ENCODE results near the gene INPP4B. TPM values are rescaled to one million over a fixed set of nuclear protein-coding genes. Genes with fewer than 3 reads are reported as not detected.

Gene INPP4B
- total and polyA plus RNA-seq, 2 experiments from 2014 or later, result 20.3 to 27.5 TPM

- no peak overlapping the region for H3K4me3 ChIP-seq
- H3K9ac ChIP-seq, result no peak overlapping the region
- H3K9me2 ChIP-seq (ENCODE audit: insufficient read depth), result no peaks in the 10 kb centered on the region
- H3K9me3 ChIP-seq (ENCODE audit: low read depth), result no peaks in the 10 kb centered on the region
- H3K4me1 ChIP-seq (ENCODE audit: insufficient read depth), result peaks cover 18% of the 10 kb centered on the region; the same call in 1 of the 2 replicates
- in situ Hi-C loops (cut with MboI), result no loop called here
- no peak for DNase-seq
- H4K20me1 ChIP-seq (ENCODE audit: insufficient read depth), result no peaks in the 10 kb centered on the region
- no peaks in the 10 kb centered on the region for H3K36me3 ChIP-seq (ENCODE audit: low read depth)
- H3K27ac ChIP-seq, result no peak overlapping the region
- TF ChIP-seq EZH2 (IDR thresholded peaks at IDR 0.05; ENCODE audit: insufficient read depth, poor library complexity, severe bottlenecking), result no peak
- no peak for TF ChIP-seq EZH2phosphoT487 (IDR thresholded peaks at IDR 0.05; ENCODE audit: insufficient read depth, low read depth)
- H3F3A ChIP-seq (ENCODE audit: insufficient read depth), result 0 out of 2 replicates have a peak, but pooled peaks cover 7% of the 10 kb centered on the region
- H2AFZ ChIP-seq, result no peak overlapping the region
- no peak overlapping the region for H3K4me2 ChIP-seq (ENCODE audit: unreplicated experiment)
- no peaks in the 10 kb centered on the region for H3K79me2 ChIP-seq (ENCODE audit: insufficient read depth)
- 95 to 100% methylated on average over 3 of the region's 3 CpGs for WGBS, 2 experiments (ENCODE audit: low coverage in 1 of 2, low lambda C conversion rate in 2 of 2, missing lambda C conversion rate in 2 of 2)
- H3K27me3 ChIP-seq (replicated peaks; ENCODE audit: insufficient read depth), result no peaks in the 10 kb centered on the region
Observed at GRCh38 chr4:142129473-142129872, 716.6 kb downstream of the INPP4B start.

GRCh38 chr4:142128529-142128928 is 717.6 kb downstream of the INPP4B start:
- peaks cover 18% of the 10 kb centered on the region; the same call in 1 of the 2 replicates for H3K4me1 ChIP-seq (ENCODE audit: insufficient read depth)
- 0 out of 2 replicates have a peak overlapping the region, but pooled peaks have one; percentile 35 for H2AFZ ChIP-seq
- no peaks in the 10 kb centered on the region for H3K27me3 ChIP-seq (replicated peaks; ENCODE audit: insufficient read depth)
- in situ Hi-C loops (cut with MboI), result no loop called here
- H3K9me2 ChIP-seq (ENCODE audit: insufficient read depth), result no peaks in the 10 kb centered on the region
- H3K27ac ChIP-seq, result no peak overlapping the region; the same call in 1 of the 2 replicates
- H3K9ac ChIP-seq, result no peak overlapping the region
- DNase-seq, result peak; percentile 7
- 59 to 72% methylated on average over 3 of the region's 3 CpGs for WGBS, 2 experiments (ENCODE audit: low coverage in 1 of 2, low lambda C conversion rate in 2 of 2, missing lambda C conversion rate in 2 of 2)
- no peaks in the 10 kb centered on the region for H4K20me1 ChIP-seq (ENCODE audit: insufficient read depth)
- no peaks in the 10 kb centered on the region for H3K36me3 ChIP-seq (ENCODE audit: low read depth)
- H3K9me3 ChIP-seq (ENCODE audit: low read depth), result no peaks in the 10 kb centered on the region
- H3K79me2 ChIP-seq (ENCODE audit: insufficient read depth), result no peaks in the 10 kb centered on the region
- 0 out of 2 replicates have a peak, but pooled peaks cover 7% of the 10 kb centered on the region for H3F3A ChIP-seq (ENCODE audit: insufficient read depth)
- H3K4me2 ChIP-seq (ENCODE audit: unreplicated experiment), result no peak overlapping the region
- no peak overlapping the region for H3K4me3 ChIP-seq
- TF ChIP-seq EZH2 (IDR thresholded peaks at IDR 0.05; ENCODE audit: insufficient read depth, poor library complexity, severe bottlenecking) (no peak), EZH2phosphoT487 (IDR thresholded peaks at IDR 0.05; ENCODE audit: insufficient read depth, low read depth) (no peak)

GRCh38 chr4:142126890-142127497 is 719.1 kb downstream of the INPP4B start:
- H3K9me3 ChIP-seq (ENCODE audit: low read depth), result no peaks in the 10 kb centered on the region
- no peak overlapping the region for H3K27ac ChIP-seq
- no peak overlapping the region for H2AFZ ChIP-seq
- DNase-seq, result peak; percentile 70
- H3K9me2 ChIP-seq (ENCODE audit: insufficient read depth), result no peaks in the 10 kb centered on the region
- H4K20me1 ChIP-seq (ENCODE audit: insufficient read depth), result no peaks in the 10 kb centered on the region
- H3F3A ChIP-seq (ENCODE audit: insufficient read depth), result 0 out of 2 replicates have a peak, but pooled peaks cover 7% of the 10 kb centered on the region
- no peak for TF ChIP-seq EZH2 (IDR thresholded peaks at IDR 0.05; ENCODE audit: insufficient read depth, poor library complexity, severe bottlenecking)
- no peaks in the 10 kb centered on the region for H3K27me3 ChIP-seq (replicated peaks; ENCODE audit: insufficient read depth)
- in situ Hi-C loops (cut with MboI), result no loop called here
- peaks cover 23% of the 10 kb centered on the region; the same call in 1 of the 2 replicates for H3K4me1 ChIP-seq (ENCODE audit: insufficient read depth)
- H3K4me3 ChIP-seq, result no peak overlapping the region
- H3K36me3 ChIP-seq (ENCODE audit: low read depth), result no peaks in the 10 kb centered on the region; the same call in 1 of the 2 replicates
- H3K9ac ChIP-seq, result no peak overlapping the region
- H3K4me2 ChIP-seq (ENCODE audit: unreplicated experiment), result no peak overlapping the region
- 14 to 17% methylated on average over 3 of the region's 3 CpGs for WGBS, 2 experiments (ENCODE audit: low coverage in 1 of 2, low lambda C conversion rate in 2 of 2, missing lambda C conversion rate in 2 of 2)
- H3K79me2 ChIP-seq (ENCODE audit: insufficient read depth), result no peaks in the 10 kb centered on the region

- DNase-seq, result no peak
- in situ Hi-C loops (cut with MboI), result no loop called here
- Histone ChIP-seq H3K9me2 (ENCODE audit: insufficient read depth) (no peaks in the 10 kb centered on the region), H3K27me3 (replicated peaks; ENCODE audit: insufficient read depth) (no peaks in the 10 kb centered on the region), H3K9ac (no peak overlapping the region), H3K9me3 (ENCODE audit: low read depth) (no peaks in the 10 kb centered on the region), H2AFZ (no peak overlapping the region), H3K27ac (no peak overlapping the region), H3K4me1 (ENCODE audit: insufficient read depth) (peaks cover 26% of the 10 kb centered on the region; the same call in 1 of the 2 replicates), H4K20me1 (ENCODE audit: insufficient read depth) (no peaks in the 10 kb centered on the region), H3K4me2 (ENCODE audit: unreplicated experiment) (no peak overlapping the region), H3F3A (ENCODE audit: insufficient read depth) (0 out of 2 replicates have a peak, but pooled peaks cover 7% of the 10 kb centered on the region), H3K36me3 (ENCODE audit: low read depth) (no peaks in the 10 kb centered on the region; the same call in 1 of the 2 replicates), H3K4me3 (no peak overlapping the region), H3K79me2 (ENCODE audit: insufficient read depth) (no peaks in the 10 kb centered on the region)
- WGBS, 2 experiments (ENCODE audit: low coverage in 1 of 2, low lambda C conversion rate in 2 of 2, missing lambda C conversion rate in 2 of 2), result 74 to 86% methylated on average over 2 of the region's 2 CpGs
- TF ChIP-seq EZH2 (IDR thresholded peaks at IDR 0.05; ENCODE audit: insufficient read depth, poor library complexity, severe bottlenecking), result no peak
- no peak for TF ChIP-seq EZH2phosphoT487 (IDR thresholded peaks at IDR 0.05; ENCODE audit: insufficient read depth, low read depth)
Observed at GRCh38 chr4:142124874-142125273, 721.2 kb downstream of the INPP4B start.

Data from GM23248 (cell line).